H9 (cell line): ENCODE measurements around the gene SPRR5. TPM values are rescaled to one million over a fixed set of nuclear protein-coding genes. Genes with fewer than 3 reads are reported as not detected.

Experiments used
- DNase-seq: peaks from one replicate; pipeline ENCODE4 v3.0.0-alpha.2; 2017
- H2AFZ ChIP-seq: one replicate; pipeline ENCODE4 v1.6.1; 2013; ENCODE audit warnings: mild to moderate bottlenecking, low read length, control low read depth, moderate library complexity
- H2AK5ac ChIP-seq: 2 replicates; pipeline ENCODE4 v1.6.1; 2013; ENCODE audit warnings: low read length, control low read depth, mixed read lengths; ENCODE audit not compliant: insufficient read length
- H2BK120ac ChIP-seq: one replicate; pipeline ENCODE4 v1.6.1; 2013; ENCODE audit warnings: low read depth, mild to moderate bottlenecking, low read length, control low read depth, inconsistent platforms; ENCODE audit not compliant: poor library complexity, severe bottlenecking
- H2BK12ac ChIP-seq: 2 replicates; pipeline ENCODE4 v1.6.1; 2013; ENCODE audit warnings: low read length, control low read depth, mixed read lengths, low read depth; ENCODE audit not compliant: insufficient read length
- H2BK15ac ChIP-seq: 2 replicates; pipeline ENCODE4 v1.6.1; 2013; ENCODE audit warnings: low read depth, low read length, control low read depth
- H2BK20ac ChIP-seq: one replicate; pipeline ENCODE4 v1.6.1; 2013; ENCODE audit warnings: low read depth, mild to moderate bottlenecking, low read length, control low read depth, inconsistent platforms; ENCODE audit not compliant: poor library complexity, severe bottlenecking
- H2BK5ac ChIP-seq: 2 replicates; pipeline ENCODE4 v1.6.1; 2013; ENCODE audit warnings: low read length, control low read depth, mixed read lengths; ENCODE audit not compliant: insufficient read length
- H3K14ac ChIP-seq: 2 replicates; pipeline ENCODE4 v1.6.1; 2013; ENCODE audit warnings: low read length, control low read depth; ENCODE audit not compliant: insufficient read depth
- H3K18ac ChIP-seq: 2 replicates; pipeline ENCODE4 v1.6.1; 2013; ENCODE audit warnings: low read depth, mild to moderate bottlenecking, mixed read lengths, low read length, control low read depth; ENCODE audit not compliant: insufficient read length
- H3K23ac ChIP-seq: 2 replicates; pipeline ENCODE4 v1.6.1; 2013; ENCODE audit warnings: low read length, control low read depth, mixed read lengths, low read depth; ENCODE audit not compliant: insufficient read length
- H3K23me2 ChIP-seq: 2 replicates; pipeline ENCODE4 v1.6.1; 2013; ENCODE audit warnings: low read depth, mild to moderate bottlenecking, mixed read lengths, low read length, control low read depth; ENCODE audit not compliant: insufficient read length, poor library complexity, severe bottlenecking
- H3K27ac ChIP-seq: 2 replicates; pipeline ENCODE4 v1.5.1; 2013; ENCODE audit warnings: low read length, control low read depth, mixed read lengths, low read depth; ENCODE audit not compliant: insufficient read length
- H3K27me3 ChIP-seq: 2 replicates; pipeline ENCODE4 v1.6.1; 2013; ENCODE audit warnings: low read length, control low read depth, inconsistent platforms; ENCODE audit not compliant: insufficient read depth
- H3K4ac ChIP-seq: 2 replicates; pipeline ENCODE4 v1.6.1; 2013; ENCODE audit warnings: low read depth, mild to moderate bottlenecking, control low read depth, inconsistent platforms, low read length, moderate library complexity
- H3K4me1 ChIP-seq: 2 replicates; pipeline ENCODE4 v1.6.1; 2013; ENCODE audit warnings: low read length, control low read depth, inconsistent platforms; ENCODE audit not compliant: insufficient read depth
- H3K4me2 ChIP-seq: 2 replicates; pipeline ENCODE4 v1.6.1; 2013; ENCODE audit warnings: low read length, control low read depth, mixed read lengths; ENCODE audit not compliant: insufficient read length, insufficient read depth
- H3K56ac ChIP-seq: 2 replicates; pipeline ENCODE4 v1.6.1; 2013; ENCODE audit warnings: low read depth, mild to moderate bottlenecking, mixed read lengths, low read length, control low read depth; ENCODE audit not compliant: insufficient read length
- H3K79me1 ChIP-seq: 2 replicates; pipeline ENCODE4 v1.6.1; 2013; ENCODE audit warnings: low read depth, mild to moderate bottlenecking, moderate library complexity, low read length, control low read depth, inconsistent platforms; ENCODE audit not compliant: insufficient read depth, poor library complexity, severe bottlenecking
- H3K79me2 ChIP-seq: 2 replicates; pipeline ENCODE4 v1.6.1; 2013; ENCODE audit warnings: low read length, control low read depth, inconsistent platforms; ENCODE audit not compliant: insufficient read depth
- H3K9ac ChIP-seq: 2 replicates; pipeline ENCODE4 v1.6.1; 2013; ENCODE audit warnings: low read length, control low read depth, mixed read lengths; ENCODE audit not compliant: insufficient read length; ENCODE audit errors: extremely low read depth
- H3K9me3 ChIP-seq: one replicate; pipeline ENCODE4 v1.6.1; 2013; ENCODE audit warnings: low read depth, low read length, inconsistent platforms; ENCODE audit not compliant: control insufficient read depth
- H3T11ph ChIP-seq: one replicate; pipeline ENCODE4 v1.6.1; 2013; ENCODE audit warnings: mild to moderate bottlenecking, low read length, control low read depth, inconsistent platforms
- H4K20me1 ChIP-seq: one replicate; pipeline ENCODE4 v1.6.1; 2013; ENCODE audit not compliant: control insufficient read depth, insufficient read length, insufficient read depth
- H4K5ac ChIP-seq: 2 replicates; pipeline ENCODE4 v1.6.1; 2013; ENCODE audit warnings: low read depth, mild to moderate bottlenecking, mixed read lengths, low read length, control low read depth; ENCODE audit not compliant: insufficient read length
- H4K8ac ChIP-seq: replicated peaks from 2 replicates; pipeline ENCODE4 v1.6.1; 2013; ENCODE audit warnings: low read length, control low read depth, mixed read lengths, low read depth; ENCODE audit not compliant: insufficient read length
- H4K91ac ChIP-seq: 2 replicates; pipeline ENCODE4 v1.6.1; 2013; ENCODE audit warnings: low read depth, mild to moderate bottlenecking, moderate library complexity, mixed read lengths, low read length, control low read depth; ENCODE audit not compliant: insufficient read length
- H3K27ac Mint-ChIP-seq, 3 experiments: 2 replicates in 2 of 3; 3 replicates in 1 of 3; pipeline ENCODE4 v1.8.0; 2020 to 2021; ENCODE audit warnings: mixed read lengths in 3 of 3, mild to moderate bottlenecking in 1 of 3, moderate library complexity in 1 of 3
- H3K27me3 Mint-ChIP-seq: 2 replicates; pipeline ENCODE4 v1.8.0; 2021; ENCODE audit warnings: low read depth, mild to moderate bottlenecking, moderate library complexity, mixed read lengths
- H3K36me3 Mint-ChIP-seq, 3 experiments: 2 replicates in 2 of 3; 3 replicates in 1 of 3; pipeline ENCODE4 v1.8.0; 2020 to 2021; ENCODE audit warnings: low read depth in 3 of 3, mixed read lengths in 3 of 3; ENCODE audit not compliant: insufficient read depth in 1 of 3
- H3K4me1 Mint-ChIP-seq, 2 experiments: 2 replicates each; pipeline ENCODE4 v1.8.0; 2020; ENCODE audit warnings: mixed read lengths in 2 of 2
- H3K4me3 Mint-ChIP-seq, 2 experiments: 2 replicates in 1 of 2; 3 replicates in 1 of 2; pipeline ENCODE4 v1.8.0; 2020 to 2021; ENCODE audit warnings: mild to moderate bottlenecking in 2 of 2, mixed read lengths in 2 of 2, moderate library complexity in 1 of 2
- H3K9me3 Mint-ChIP-seq, 2 experiments: 2 replicates in 1 of 2; 3 replicates in 1 of 2; pipeline ENCODE4 v1.8.0; 2020; ENCODE audit warnings: mild to moderate bottlenecking in 2 of 2, mixed read lengths in 2 of 2, moderate library complexity in 1 of 2
- WGBS: extraction: QIAGEN DNeasy Blood & Tissue Kit; methylation state at CpG from one replicate; pipeline ENCODE4 v1.1.7; 2013; ENCODE audit warnings: missing lambda C conversion rate, low lambda C conversion rate, mixed read lengths; ENCODE audit not compliant: insufficient read length; ENCODE audit errors: extremely low coverage; 5-methylcytosine and 5-hydroxymethylcytosine counted together
- total RNA-seq: library from RNA; stranded (reverse); gene quantifications from 2 replicates; pipeline ENCODE4 v1.2.1, GENCODE V29; 2021
- TF ChIP-seq, protein P1 (sequence below): fragments of 200-600 bp; sonication (generic); conservative IDR thresholded peaks from 3 replicates; pipeline ENCODE4 v1.8.0; 2021; ENCODE audit warnings: antibody characterized with exemption, mild to moderate bottlenecking

Gene SPRR5
- total RNA-seq, 1 experiment from 2014 or later = not detected

DNA sequence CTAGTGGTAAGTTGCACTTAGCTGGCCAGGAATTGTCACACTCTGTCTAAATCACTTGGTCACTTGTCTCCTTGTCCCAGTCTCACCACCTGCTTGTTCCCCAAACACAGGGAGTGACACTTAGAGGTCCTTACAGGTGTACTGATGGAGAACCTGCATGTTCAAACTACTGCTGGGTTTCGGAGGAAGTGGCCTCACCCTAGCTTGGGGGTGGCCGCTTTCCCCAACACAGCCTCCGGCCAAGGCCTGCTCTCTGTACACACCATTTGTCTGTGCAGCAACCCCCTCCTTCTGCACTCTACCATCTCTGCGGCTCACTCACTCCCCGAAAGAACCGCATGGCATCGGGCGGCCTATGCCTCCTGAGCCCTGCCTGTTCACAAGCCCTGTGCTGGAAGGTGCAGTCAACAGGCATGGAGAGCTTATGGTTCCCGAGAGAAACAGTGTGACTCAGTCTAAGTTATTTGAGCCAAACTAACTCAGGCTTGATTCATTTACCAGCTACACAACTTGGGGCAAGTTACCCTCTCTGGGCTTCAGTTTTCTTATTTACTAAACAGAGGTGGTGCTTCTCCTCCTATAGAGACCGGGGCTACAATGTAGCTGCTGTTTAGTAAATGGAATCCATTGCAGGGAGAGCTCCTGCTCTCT lies 12.9 kb downstream of the SPRR5 start:
- no peak overlapping the region for H2BK120ac ChIP-seq
- Mint-ChIP-seq H3K27ac (no peak overlapping the region), H3K36me3 (no peaks in the 10 kb centered on the region), H3K4me1 (no peaks in the 10 kb centered on the region), H3K9me3 (peaks cover 0 to 21% of the 10 kb centered on the region in 2 experiments; a peak in 4 of 5 replicates), H3K4me3 (no peak overlapping the region), H3K27me3 (peaks cover 2% of the 10 kb centered on the region; the same call in 1 of the 2 replicates)
- H3K14ac ChIP-seq = no peak overlapping the region
- no peak overlapping the region for H2BK5ac ChIP-seq
- no peak overlapping the region for H4K8ac ChIP-seq
- no peak overlapping the region for H4K91ac ChIP-seq
- no peaks in the 10 kb centered on the region for H3K23me2 ChIP-seq
- WGBS = no CpG with 5 or more reads among the region's 10 CpGs
- H2BK12ac ChIP-seq = no peak overlapping the region
- TF ChIP-seq, protein P1, sequence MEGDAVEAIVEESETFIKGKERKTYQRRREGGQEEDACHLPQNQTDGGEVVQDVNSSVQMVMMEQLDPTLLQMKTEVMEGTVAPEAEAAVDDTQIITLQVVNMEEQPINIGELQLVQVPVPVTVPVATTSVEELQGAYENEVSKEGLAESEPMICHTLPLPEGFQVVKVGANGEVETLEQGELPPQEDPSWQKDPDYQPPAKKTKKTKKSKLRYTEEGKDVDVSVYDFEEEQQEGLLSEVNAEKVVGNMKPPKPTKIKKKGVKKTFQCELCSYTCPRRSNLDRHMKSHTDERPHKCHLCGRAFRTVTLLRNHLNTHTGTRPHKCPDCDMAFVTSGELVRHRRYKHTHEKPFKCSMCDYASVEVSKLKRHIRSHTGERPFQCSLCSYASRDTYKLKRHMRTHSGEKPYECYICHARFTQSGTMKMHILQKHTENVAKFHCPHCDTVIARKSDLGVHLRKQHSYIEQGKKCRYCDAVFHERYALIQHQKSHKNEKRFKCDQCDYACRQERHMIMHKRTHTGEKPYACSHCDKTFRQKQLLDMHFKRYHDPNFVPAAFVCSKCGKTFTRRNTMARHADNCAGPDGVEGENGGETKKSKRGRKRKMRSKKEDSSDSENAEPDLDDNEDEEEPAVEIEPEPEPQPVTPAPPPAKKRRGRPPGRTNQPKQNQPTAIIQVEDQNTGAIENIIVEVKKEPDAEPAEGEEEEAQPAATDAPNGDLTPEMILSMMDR = no peak
- no peak overlapping the region for H3K23ac ChIP-seq
- no peak overlapping the region for H2BK15ac ChIP-seq
- no peak overlapping the region for H3K27ac ChIP-seq
- no peaks in the 10 kb centered on the region for H3K4me1 ChIP-seq
- no peak for DNase-seq
- no peak overlapping the region for H3T11ph ChIP-seq
- H3K9me3 ChIP-seq = no peaks in the 10 kb centered on the region
- H2AK5ac ChIP-seq = no peak overlapping the region
- H3K4me2 ChIP-seq = no peak overlapping the region
- H3K79me2 ChIP-seq = no peaks in the 10 kb centered on the region
- H2AFZ ChIP-seq = no peak overlapping the region
- no peak overlapping the region for H3K4ac ChIP-seq
- no peaks in the 10 kb centered on the region for H4K20me1 ChIP-seq
- no peaks in the 10 kb centered on the region for H3K79me1 ChIP-seq
- H3K9ac ChIP-seq = no peak overlapping the region
- no peak overlapping the region for H2BK20ac ChIP-seq
- no peak overlapping the region for H4K5ac ChIP-seq
- H3K27me3 ChIP-seq = no peaks in the 10 kb centered on the region
- H3K56ac ChIP-seq = no peak overlapping the region
- H3K18ac ChIP-seq = no peak overlapping the region
